Trophoblast cell (in vitro differentiated cells and primary cell): ENCODE results near the gene RPL29.

Source experiments
- DNase-seq, 2 donors: peaks; one replicate each; pipeline ENCODE4 v3.0.0-alpha.2; 2016
- H2AFZ ChIP-seq: 2 replicates; pipeline ENCODE4 v1.6.1; 2013; ENCODE audit warnings: low read length, moderate library complexity, mild to moderate bottlenecking; ENCODE audit not compliant: insufficient read depth, poor library complexity
- H2AK5ac ChIP-seq: 2 replicates; pipeline ENCODE4 v1.6.1; 2013; ENCODE audit warnings: mild to moderate bottlenecking, low read length
- H2BK120ac ChIP-seq: 2 replicates; pipeline ENCODE4 v1.6.1; 2013; ENCODE audit warnings: low read length, mild to moderate bottlenecking, moderate library complexity; ENCODE audit not compliant: insufficient read depth, poor library complexity
- H2BK12ac ChIP-seq: 2 replicates; pipeline ENCODE4 v1.6.1; 2013; ENCODE audit warnings: mild to moderate bottlenecking, low read length, moderate library complexity
- H2BK5ac ChIP-seq: 2 replicates; pipeline ENCODE4 v1.6.1; 2013; ENCODE audit warnings: low read length, low read depth, moderate library complexity, mild to moderate bottlenecking; ENCODE audit not compliant: poor library complexity
- H3K14ac ChIP-seq: 2 replicates; pipeline ENCODE4 v1.6.1; 2013; ENCODE audit warnings: mild to moderate bottlenecking, low read length
- H3K18ac ChIP-seq: 2 replicates; pipeline ENCODE4 v1.6.1; 2013; ENCODE audit warnings: mild to moderate bottlenecking, low read length
- H3K23ac ChIP-seq: 2 replicates; pipeline ENCODE4 v1.6.1; 2013; ENCODE audit warnings: low read length
- H3K27ac ChIP-seq: 2 replicates; pipeline ENCODE4 v1.5.1; 2013; ENCODE audit warnings: low read depth, mild to moderate bottlenecking, inconsistent platforms, low read length, moderate library complexity
- H3K27me3 ChIP-seq: 2 replicates; pipeline ENCODE4 v1.6.1; 2013; ENCODE audit warnings: inconsistent platforms, mild to moderate bottlenecking, low read length, moderate library complexity; ENCODE audit not compliant: insufficient read depth
- H3K36me3 ChIP-seq, 2 experiments: 1 replicate in 1 of 2; 2 replicates in 1 of 2; pipeline ENCODE4 v1.6.1; 2013; ENCODE audit warnings: low read length in 2 of 2, mild to moderate bottlenecking in 2 of 2, moderate library complexity in 1 of 2; ENCODE audit not compliant: insufficient read depth in 2 of 2, control insufficient read depth in 1 of 2
- H3K4ac ChIP-seq: 2 replicates; pipeline ENCODE4 v1.6.1; 2013; ENCODE audit warnings: low read depth, mild to moderate bottlenecking, low read length, moderate library complexity
- H3K4me1 ChIP-seq, 2 experiments: 1 replicate in 1 of 2; 2 replicates in 1 of 2; pipeline ENCODE4 v1.6.1; 2013; ENCODE audit warnings: low read length in 2 of 2, mild to moderate bottlenecking in 2 of 2, moderate library complexity in 1 of 2; ENCODE audit not compliant: insufficient read depth in 2 of 2, control insufficient read depth in 1 of 2
- H3K4me2 ChIP-seq: 2 replicates; pipeline ENCODE4 v1.6.1; 2013; ENCODE audit warnings: inconsistent platforms, mild to moderate bottlenecking, low read length, moderate library complexity
- H3K4me3 ChIP-seq: 2 replicates; pipeline ENCODE4 v1.5.1; 2013; ENCODE audit warnings: mild to moderate bottlenecking, low read depth, low read length, inconsistent platforms
- H3K79me1 ChIP-seq: one replicate; pipeline ENCODE4 v1.6.1; 2013; ENCODE audit warnings: low read length
- H3K79me2 ChIP-seq: 2 replicates; pipeline ENCODE4 v1.6.1; 2013; ENCODE audit warnings: low read length, mild to moderate bottlenecking; ENCODE audit not compliant: control insufficient read depth, insufficient read depth, poor library complexity
- H3K9ac ChIP-seq: 2 replicates; pipeline ENCODE4 v1.6.1; 2013; ENCODE audit warnings: mild to moderate bottlenecking, low read length
- H3K9me3 ChIP-seq: 2 replicates; pipeline ENCODE4 v1.6.1; 2013; ENCODE audit warnings: low read depth, mild to moderate bottlenecking, control low read depth, inconsistent platforms, low read length; ENCODE audit not compliant: insufficient read depth
- H4K12ac ChIP-seq: 2 replicates; pipeline ENCODE4 v1.6.1; 2013; ENCODE audit warnings: low read depth, mild to moderate bottlenecking, low read length, moderate library complexity
- H4K8ac ChIP-seq: 2 replicates; pipeline ENCODE4 v1.6.1; 2013; ENCODE audit warnings: low read depth, mild to moderate bottlenecking, low read length, moderate library complexity
- H4K91ac ChIP-seq: one replicate; pipeline ENCODE4 v1.6.1; 2013; ENCODE audit warnings: low read depth, mild to moderate bottlenecking, low read length, moderate library complexity
- WGBS: extraction: QIAGEN DNeasy Blood & Tissue Kit; methylation state at CpG from one replicate; pipeline ENCODE4 v1.1.7; 2013; ENCODE audit warnings: missing lambda C conversion rate; ENCODE audit not compliant: insufficient read length, insufficient coverage; ENCODE audit errors: extremely low coverage; 5-methylcytosine and 5-hydroxymethylcytosine counted together

RPL29 gene

DNA sequence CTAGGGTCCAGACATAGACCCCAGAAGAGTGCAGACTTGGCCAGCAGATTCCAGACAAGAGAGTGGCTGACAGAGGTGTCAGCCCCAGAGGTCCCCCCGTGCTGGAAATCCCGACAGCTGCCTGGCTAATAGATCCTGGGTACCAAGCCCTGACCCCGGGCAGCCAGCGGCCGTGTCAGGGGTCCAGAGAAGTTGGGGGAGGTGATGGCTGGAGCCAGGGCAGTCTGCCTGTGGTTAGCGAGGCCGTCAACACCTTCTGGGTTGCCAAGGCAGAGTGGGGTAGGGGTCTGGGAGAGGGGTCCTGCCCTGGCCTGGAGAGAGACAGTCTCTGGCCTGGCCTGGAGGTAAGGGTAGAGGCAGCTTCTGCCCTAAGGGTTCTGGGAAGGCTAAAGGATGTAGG is 25.1 kb upstream of the RPL29 start:
- H2AFZ ChIP-seq, result no peak overlapping the region
- H3K9ac ChIP-seq, result no peak overlapping the region

DNA sequence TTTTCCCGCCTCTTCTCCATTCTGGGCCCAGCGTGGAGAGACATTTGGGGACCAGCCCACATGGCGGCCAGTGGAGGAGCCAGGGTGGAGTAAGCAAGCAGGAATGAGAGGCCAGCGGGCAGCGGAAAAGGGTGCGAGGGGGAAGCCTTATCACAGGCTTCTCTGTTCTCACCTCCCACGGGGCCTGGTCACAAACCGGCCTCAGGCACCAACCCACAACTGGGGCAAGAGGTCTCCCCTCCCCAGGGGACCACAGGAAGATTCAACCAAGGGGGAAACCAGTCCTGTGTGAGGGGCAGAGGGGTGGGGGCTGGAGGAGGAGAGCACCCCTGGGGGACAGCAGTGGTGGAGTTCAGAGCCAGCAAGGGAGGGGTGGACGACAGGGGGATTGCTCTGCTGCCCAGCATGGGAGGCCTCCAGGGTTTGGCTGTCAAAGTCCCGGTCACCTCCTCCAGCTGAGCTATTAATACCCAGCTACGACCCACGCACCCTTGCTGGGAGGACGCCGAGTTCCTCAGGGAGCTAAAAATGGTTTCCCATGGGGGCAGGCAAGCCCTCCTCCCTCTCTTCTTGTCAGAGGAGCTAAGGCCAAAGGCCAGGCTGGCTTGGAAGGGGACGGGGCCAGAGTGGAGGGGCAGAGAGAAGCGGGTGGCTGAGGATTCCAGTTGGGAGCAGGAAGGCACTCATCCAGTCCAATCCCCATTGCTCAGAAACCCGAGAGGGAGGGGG is 23.8 kb upstream of the RPL29 start:
- Histone ChIP-seq H4K91ac (no peak overlapping the region), H3K4ac (no peak overlapping the region), H3K36me3 (no peaks in the 10 kb centered on the region), H2AFZ (no peak overlapping the region), H3K79me2 (no peaks in the 10 kb centered on the region), H3K4me1 (peaks cover 16 to 20% of the 10 kb centered on the region in 2 experiments), H2BK120ac (no peak overlapping the region), H3K9me3 (no peaks in the 10 kb centered on the region), H3K79me1 (peaks cover 2% of the 10 kb centered on the region), H3K9ac (no peak overlapping the region), H3K27me3 (no peaks in the 10 kb centered on the region), H4K8ac (no peak overlapping the region), H3K4me3 (no peak overlapping the region), H3K23ac (no peak overlapping the region), H3K14ac (no peak overlapping the region), H4K12ac (no peak overlapping the region), H3K18ac (no peak overlapping the region), H3K27ac (no peak overlapping the region), H3K4me2 (no peak overlapping the region), H2AK5ac (no peak overlapping the region), H2BK12ac (no peak overlapping the region), H2BK5ac (no peak overlapping the region)
- no CpG with 5 or more reads among the region's 17 CpGs for WGBS
- no peak for DNase-seq

More for the DNA sequence above, 25.1 kb upstream of the RPL29 start:
- H2BK12ac ChIP-seq, result no peak overlapping the region
- H3K14ac ChIP-seq, result no peak overlapping the region
- H3K36me3 ChIP-seq, result no peaks in the 10 kb centered on the region
- no peak overlapping the region for H4K12ac ChIP-seq
- no peaks in the 10 kb centered on the region for H3K9me3 ChIP-seq
- H3K79me1 ChIP-seq, result peaks cover 2% of the 10 kb centered on the region
- no peak overlapping the region for H3K4me3 ChIP-seq
- H3K79me2 ChIP-seq, result no peaks in the 10 kb centered on the region
- no peak overlapping the region for H2BK120ac ChIP-seq
- DNase-seq, result no peak
- no peak overlapping the region for H2BK5ac ChIP-seq
- H3K27ac ChIP-seq, result no peak overlapping the region
- H3K4ac ChIP-seq, result no peak overlapping the region
- WGBS, result no CpG with 5 or more reads among the region's 7 CpGs
- no peak overlapping the region for H4K8ac ChIP-seq
- H3K4me1 ChIP-seq, result peaks cover 16 to 20% of the 10 kb centered on the region in 2 experiments
- no peak overlapping the region for H2AK5ac ChIP-seq
- H3K4me2 ChIP-seq, result no peak overlapping the region
- H3K18ac ChIP-seq, result no peak overlapping the region
- no peaks in the 10 kb centered on the region for H3K27me3 ChIP-seq
- no peak overlapping the region for H4K91ac ChIP-seq
- H3K23ac ChIP-seq, result no peak overlapping the region

GRCh38 chr3:52018319-52019000 is 22.8 kb upstream of the RPL29 start:
- no peak for DNase-seq
- H3K14ac ChIP-seq, result no peak overlapping the region
- no peak overlapping the region for H4K12ac ChIP-seq
- no peak overlapping the region for H3K18ac ChIP-seq
- H3K27me3 ChIP-seq, result no peaks in the 10 kb centered on the region
- H3K9ac ChIP-seq, result no peak overlapping the region
- no peak overlapping the region for H2BK12ac ChIP-seq
- H3K79me1 ChIP-seq, result peaks cover 2% of the 10 kb centered on the region
- H2BK120ac ChIP-seq, result no peak overlapping the region
- no peak overlapping the region for H2AFZ ChIP-seq
- no peaks in the 10 kb centered on the region for H3K9me3 ChIP-seq
- H4K91ac ChIP-seq, result no peak overlapping the region
- H3K36me3 ChIP-seq, result no peaks in the 10 kb centered on the region
- H3K27ac ChIP-seq, result no peak overlapping the region
- H4K8ac ChIP-seq, result no peak overlapping the region
- no peak overlapping the region for H3K4ac ChIP-seq
- H3K23ac ChIP-seq, result no peak overlapping the region
- peaks cover 16 to 18% of the 10 kb centered on the region in 2 experiments for H3K4me1 ChIP-seq
- peak overlapping the region; percentile 14 for H2AK5ac ChIP-seq
- WGBS, result no CpG with 5 or more reads among the region's 21 CpGs
- no peak overlapping the region for H3K4me3 ChIP-seq
- H3K4me2 ChIP-seq, result no peak overlapping the region
- no peak overlapping the region for H2BK5ac ChIP-seq
- no peaks in the 10 kb centered on the region for H3K79me2 ChIP-seq

DNA sequence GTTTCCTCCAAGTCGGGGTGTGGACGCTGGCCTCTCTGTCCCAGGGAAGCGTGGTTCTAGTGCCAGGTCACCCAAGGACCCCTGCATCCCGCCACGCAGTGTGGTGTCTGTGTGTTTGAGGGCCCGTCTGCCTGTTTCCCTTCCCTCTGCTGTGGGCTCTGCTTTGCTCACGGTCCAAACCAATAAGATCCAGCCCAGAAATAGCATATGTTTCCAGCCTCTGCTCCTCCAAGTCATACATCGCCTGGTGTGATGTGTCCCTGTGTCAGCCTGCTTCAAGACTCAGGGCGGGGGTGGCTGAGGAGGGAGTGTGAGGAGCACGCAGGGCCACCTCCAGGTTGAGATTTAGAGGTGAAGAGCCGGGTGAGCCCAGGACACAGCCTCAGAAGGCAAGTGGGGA is 21.9 kb upstream of the RPL29 start:
- no peak overlapping the region for H2AFZ ChIP-seq
- H3K27me3 ChIP-seq, result no peaks in the 10 kb centered on the region
- no peaks in the 10 kb centered on the region for H3K79me2 ChIP-seq
- H3K79me1 ChIP-seq, result peaks cover 2% of the 10 kb centered on the region
- H2BK12ac ChIP-seq, result no peak overlapping the region
- no peak overlapping the region for H3K4ac ChIP-seq
- H4K8ac ChIP-seq, result no peak overlapping the region
- H3K36me3 ChIP-seq, result no peaks in the 10 kb centered on the region
- no peaks in the 10 kb centered on the region for H3K9me3 ChIP-seq
- H2AK5ac ChIP-seq, result no peak overlapping the region
- H3K23ac ChIP-seq, result no peak overlapping the region
- H3K9ac ChIP-seq, result no peak overlapping the region
- no peak overlapping the region for H3K27ac ChIP-seq
- peaks cover 10% of the 10 kb centered on the region in 2 experiments for H3K4me1 ChIP-seq
- DNase-seq, result no peak
- H4K12ac ChIP-seq, result no peak overlapping the region
- WGBS, result no CpG with 5 or more reads among the region's 11 CpGs
- no peak overlapping the region for H3K18ac ChIP-seq
- no peak overlapping the region for H3K14ac ChIP-seq
- no peak overlapping the region for H2BK5ac ChIP-seq
- no peak overlapping the region for H3K4me3 ChIP-seq
- no peak overlapping the region for H2BK120ac ChIP-seq
- no peak overlapping the region for H4K91ac ChIP-seq
- no peak overlapping the region for H3K4me2 ChIP-seq
